HG03135 (cell line): Measurements from ENCODE around the gene SENP1.
"Not testable (repeated sequence)": the region's sequence is repeated elsewhere in the genome, so short reads cannot be mapped to it uniquely, and the experiment has no call there.

ENCODE experiments used
- ATAC-seq: cut with Tn5 transposase; IDR thresholded peaks from one replicate; pipeline ENCODE4 v1.9.1; 2021; ENCODE audit warnings: mild to moderate bottlenecking, moderate library complexity; ENCODE audit not compliant: unreplicated experiment

SENP1 gene

DNA sequence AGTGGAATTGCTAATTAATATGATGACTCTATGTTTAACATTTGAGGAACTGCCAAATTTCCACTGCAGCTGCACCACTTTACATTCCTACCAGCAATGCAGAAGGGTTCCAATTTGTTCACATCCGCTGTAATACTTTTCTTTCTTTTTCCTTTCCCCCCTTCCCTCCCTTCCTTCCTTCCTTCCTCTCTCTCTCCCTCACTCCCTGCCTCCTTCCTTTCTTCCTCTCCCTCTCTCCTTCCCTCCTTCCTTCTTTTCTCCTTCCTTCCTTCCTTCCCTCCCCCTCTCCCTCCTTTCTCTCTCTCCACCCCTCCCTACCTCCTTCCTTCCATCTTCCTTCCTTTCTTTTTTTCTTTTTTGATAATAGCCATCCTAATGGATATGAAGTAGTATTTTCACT is 10.1 kb upstream of the SENP1 start:
- no peak for ATAC-seq

DNA sequence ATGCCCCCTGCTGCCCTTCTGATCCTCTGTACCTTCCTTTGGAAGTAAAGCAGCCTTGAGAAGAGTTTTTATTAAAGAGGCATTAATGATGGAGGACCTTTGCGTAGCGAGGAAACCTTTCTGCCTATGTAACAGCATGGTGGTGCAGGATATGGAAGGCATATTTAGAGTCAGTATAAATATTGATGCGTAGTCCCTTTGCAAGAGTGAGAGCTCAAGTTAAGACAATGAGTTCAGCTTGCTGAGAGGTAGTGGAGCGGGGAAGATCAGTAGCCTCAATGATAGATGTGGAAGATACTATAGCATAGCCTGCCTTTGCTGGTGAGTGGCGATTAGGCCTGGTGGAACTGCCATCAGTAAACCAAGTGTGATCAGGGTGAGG is 5.4 kb upstream of the SENP1 start:
- ATAC-seq, result not testable (repeated sequence)

DNA sequence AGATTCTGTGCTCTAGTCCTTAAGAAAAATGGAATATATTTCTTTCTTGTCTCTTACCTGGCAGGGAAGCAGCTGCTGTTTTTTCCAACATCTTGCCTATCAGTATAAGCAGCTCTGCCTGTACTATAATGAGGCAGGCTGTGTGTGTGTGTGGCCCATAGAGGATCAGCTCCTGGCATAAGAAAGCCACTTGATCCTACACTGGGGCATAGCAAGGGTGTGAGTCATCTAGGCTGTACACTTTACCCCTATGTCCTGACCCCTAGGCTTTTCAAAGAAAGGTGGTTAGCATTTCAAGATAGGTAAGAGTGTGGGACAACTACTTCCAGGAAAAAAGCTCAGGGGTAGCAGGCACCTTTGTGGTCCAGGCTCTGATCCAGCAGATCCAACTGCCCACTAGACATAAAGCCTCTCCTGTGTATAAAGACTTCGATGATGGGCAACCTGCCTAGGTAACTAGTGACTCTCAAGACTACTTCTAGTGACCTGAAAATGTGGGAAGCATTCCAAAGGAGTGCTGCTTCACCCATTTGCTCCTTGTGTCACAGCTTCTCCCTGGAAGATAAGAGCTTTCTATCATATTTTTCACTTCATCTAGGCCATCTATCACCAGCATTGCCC is 4.9 kb upstream of the SENP1 start:
- no peak for ATAC-seq

DNA sequence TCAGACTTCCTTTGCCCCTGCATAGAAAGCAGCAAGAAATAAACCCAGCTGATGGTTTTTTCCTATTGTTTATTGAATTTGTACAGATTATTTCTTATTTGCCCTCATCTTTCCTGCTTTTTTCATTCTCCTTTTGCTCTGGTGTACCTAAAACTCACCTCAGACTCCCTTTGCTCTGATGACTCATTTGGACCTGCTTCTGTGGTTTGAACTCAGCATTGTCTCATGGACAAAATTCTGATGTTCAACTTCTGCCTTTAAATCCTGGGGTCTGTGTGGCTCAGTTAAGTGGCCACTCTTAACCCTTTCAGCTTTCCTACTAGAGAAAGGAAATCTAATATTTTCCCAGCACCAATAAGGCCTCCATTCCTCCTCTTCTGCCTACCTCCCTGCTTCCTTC is 3.5 kb upstream of the SENP1 start:
- ATAC-seq, result no peak

DNA sequence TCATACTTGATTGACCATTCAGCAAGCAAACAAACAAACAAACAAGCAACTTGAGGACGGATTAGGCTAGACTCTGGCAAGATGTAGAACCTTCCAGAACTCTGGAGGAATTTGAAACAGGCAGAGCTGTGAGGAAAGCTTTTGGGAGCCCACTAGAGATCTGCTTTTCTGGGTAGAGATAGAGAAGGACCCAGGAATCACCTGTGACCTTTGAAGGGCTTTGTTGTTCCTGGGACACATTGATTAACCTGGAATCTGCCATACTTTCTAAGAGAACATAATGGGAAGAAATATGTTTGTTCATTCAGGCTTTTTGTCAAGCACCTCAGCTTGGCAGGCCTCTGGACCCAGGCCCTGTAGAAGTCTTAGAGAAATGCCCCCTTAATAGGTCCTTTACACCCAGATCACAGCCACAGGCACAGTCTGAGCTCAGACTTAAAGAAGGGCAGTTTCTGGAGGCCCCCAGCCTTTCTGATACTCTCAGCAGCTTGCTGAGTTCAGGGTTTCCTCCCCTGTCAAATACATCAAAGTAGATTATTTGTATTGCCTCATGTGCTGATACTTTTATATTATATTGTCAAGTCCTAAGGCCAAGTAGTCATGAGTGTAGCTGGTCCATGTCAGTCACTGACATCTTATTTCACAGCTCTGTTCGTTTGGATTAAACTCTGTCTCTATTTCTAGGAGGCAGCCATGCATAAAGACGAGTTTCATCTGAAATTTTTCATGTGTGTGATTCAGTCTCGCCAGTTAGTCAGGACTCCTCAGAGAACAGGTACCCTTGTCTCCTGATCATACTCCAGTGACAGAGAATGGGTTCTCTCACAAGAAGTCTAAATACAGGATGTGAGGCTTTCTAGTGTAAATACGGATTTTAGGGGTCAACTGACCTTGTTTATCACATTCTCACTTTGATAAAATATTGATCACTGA is 1.1 kb upstream of the SENP1 start:
- no peak for ATAC-seq

DNA sequence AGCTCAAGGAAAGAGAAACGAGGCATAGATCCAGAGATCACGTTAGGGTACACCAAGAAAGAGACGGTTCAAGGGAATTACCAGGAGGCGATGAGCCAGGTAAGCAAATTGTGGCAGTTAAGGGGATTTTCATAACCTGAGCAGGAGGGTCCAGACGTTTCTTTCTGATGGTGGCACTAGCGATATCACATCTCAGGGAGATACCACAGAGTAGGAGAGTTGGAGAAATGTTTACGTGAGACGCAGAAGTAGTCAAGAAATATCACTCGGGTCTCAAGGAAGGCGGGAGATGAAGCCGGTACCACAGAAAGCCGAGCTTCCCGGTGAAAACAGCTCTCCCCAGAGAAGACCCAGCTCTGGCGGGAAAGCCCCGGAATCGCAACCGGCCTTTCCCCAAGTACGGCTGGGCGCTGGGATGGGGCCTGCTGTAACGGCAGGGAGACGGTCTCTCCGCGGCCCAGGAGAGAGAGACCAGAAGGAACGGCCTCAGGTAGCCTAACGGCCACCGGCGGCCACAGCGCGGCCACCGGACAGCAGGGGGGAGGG is 485 bp downstream of the SENP1 start:
- ATAC-seq, result peak; percentile 32

DNA sequence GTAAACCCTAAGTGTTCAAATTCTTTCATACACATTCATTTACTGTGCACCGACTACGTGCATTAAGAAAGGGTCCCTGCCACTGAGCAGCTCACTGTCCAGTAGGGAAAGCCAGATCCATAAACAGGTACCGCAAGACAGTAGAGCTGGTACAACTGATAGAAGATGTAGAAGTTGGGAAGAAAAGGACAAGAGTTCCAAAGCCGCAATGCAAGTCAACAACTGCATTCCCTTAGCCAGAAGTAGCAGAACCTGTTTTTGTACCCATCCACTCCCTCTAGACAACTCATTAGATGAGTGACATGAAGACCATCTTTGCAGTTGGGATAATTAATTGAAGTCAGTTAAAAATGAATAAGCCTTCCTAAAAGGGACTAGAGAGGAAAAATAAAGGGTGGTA is 1.3 kb downstream of the SENP1 start:
- no peak for ATAC-seq

DNA sequence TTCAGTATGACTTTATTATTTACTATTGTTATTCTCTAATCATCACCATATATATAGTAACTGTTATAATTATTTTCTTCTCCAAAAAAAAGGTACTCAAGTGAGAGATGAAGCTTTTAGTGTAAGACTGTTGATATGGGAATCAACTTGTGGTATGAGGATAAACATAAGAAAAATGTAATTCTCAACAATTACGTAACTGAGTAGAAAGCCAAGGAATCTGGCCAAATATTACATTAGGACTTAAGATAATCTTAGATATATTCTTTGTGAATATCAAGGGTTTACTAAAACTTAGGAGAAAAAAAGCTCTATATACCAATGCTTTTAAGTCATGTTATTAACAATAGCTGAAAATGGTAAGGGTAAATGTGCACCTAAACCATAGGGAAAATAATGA is 13.3 kb downstream of the SENP1 start:
- no peak for ATAC-seq

DNA sequence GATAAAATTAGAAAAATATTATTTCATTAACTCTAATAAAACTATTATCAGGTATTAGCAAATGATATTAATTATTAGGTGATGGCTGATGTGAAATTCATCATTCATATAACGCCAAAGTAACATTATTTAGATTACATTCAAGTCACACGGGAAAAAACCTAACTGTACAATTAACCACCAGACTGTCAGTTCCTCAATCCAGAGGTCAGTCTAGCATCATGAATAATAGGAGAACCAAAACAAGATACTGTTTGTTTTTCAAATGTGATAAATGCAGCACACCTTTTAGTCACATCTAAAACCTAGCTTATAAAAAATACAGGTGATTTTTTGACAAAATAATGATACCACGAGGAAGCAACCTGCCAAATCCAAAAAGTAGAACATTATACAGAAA is 19.6 kb downstream of the SENP1 start:
- ATAC-seq, result no peak

DNA sequence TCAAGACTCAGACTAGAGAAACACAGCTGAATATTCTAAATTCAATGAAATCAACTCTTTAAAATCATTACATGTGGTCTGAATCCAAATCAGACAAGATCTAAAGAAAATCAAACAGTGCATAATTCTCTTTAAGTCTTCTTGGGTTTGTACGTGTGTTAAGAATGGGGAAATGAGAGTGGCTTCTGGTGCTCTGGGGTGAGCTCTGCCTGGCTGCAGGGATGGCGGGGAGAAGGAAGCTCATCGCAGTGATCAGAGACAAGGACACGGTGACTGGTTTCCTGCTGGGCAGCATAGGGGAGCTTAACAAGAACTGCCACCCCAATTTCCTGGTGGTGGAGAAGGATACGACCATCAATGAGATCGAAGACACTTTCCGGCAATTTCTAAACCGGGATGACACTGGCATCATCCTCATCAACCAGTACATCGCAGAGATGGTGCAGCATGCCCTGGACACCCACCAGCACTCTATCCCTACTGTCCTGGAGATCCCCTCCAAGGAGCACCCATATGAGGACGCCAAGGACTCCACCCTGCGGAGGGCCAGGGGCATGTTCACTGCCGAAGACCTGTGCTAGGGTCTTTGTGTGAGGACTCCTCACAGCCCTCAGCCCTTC is 20.9 kb downstream of the SENP1 start:
- no peak for ATAC-seq

DNA sequence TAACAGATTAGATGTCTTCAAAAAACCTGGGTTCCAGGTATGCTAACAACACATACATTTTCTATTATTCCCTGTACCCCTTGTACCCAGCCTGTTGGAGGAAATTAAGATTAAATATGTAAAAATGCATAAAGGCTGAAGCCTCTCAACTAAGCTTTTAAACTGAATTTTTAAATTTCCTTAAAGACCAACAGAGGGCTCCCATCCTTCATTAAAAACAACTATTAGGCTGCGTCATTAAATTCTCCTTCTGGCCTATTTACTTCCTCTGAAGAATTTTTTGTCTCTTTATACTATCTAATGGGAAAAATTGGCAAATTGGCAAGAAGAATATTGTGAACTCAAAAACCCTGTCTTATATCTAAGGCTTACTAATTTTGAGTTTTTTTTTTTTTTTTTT is 21.8 kb downstream of the SENP1 start:
- no peak for ATAC-seq

DNA sequence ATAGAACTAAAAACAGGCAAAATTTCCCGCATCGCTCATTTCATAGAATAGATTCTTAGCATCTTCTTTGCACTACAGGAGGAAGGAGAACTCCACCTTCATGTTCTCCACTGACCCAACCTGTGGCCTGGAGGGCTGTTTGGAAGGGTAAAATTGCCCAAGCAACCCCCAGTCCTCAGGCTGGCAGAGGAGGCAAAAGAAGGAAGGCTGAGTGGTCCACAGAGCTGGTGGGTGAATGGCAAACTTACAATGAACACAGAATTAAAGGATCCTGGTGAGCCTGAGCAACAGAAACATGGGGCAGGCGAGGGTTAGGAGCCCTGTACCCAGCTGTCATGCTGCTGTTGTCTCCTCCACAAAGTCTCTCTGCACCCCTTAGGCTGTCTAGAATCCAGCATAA is 25.1 kb downstream of the SENP1 start:
- ATAC-seq, result no peak

DNA sequence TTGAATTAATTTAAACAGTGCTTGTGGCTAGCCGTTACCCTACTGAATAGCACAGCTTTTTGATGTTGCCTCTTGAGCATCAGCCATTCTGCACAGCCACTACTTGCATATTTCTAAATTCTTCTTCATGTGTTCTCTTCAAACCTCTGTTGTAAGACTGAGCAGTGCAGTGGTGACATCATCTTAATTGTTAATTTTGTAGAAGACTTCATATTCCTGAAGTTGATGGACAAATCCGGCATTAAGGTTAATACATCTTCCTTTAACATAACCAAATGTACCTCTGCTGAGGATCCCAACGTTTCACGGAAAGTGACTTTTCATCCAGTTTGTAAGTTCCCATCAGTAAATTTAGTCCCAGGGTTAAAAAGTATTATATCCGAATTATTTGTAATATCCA is 25.6 kb downstream of the SENP1 start:
- no peak for ATAC-seq

DNA sequence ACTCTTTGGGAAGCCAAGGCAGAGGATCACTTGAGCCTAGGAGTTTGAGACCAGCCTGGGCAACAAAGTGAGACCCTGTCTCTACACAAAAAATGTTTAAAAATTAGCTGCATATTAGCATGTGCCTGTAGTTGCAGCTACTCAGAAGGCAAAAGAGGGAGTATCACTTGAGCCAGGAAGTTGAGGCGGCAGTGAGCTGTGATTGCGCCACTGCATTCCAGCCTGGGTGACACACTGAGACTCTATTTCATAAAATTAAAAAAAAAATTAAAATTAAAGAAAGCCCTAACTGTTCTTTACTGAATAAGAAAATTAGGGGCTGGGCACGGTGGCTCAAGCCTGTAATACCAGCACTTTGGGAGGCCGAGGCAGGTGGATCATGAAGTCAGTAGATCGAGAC is 27.0 kb downstream of the SENP1 start:
- no peak for ATAC-seq

DNA sequence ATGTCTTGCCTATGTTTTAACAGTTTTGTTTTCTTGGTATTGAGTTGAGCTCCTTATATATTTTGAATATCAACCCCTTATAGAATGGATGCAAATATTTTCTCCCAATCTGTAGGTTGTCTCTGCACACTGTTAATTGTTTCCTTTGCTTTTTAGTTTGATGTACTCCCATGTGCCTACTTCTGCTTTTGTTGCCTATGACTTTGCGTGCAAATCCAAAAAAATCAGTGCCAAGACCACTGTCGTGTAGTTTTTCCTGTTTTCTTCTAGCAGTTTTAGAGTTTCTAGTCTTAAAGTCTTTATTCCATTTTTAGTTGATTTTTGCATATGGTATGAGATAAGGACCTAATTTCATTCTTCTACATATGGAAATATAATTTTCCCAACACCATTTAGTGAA is 28.8 kb downstream of the SENP1 start:
- ATAC-seq, result no peak

DNA sequence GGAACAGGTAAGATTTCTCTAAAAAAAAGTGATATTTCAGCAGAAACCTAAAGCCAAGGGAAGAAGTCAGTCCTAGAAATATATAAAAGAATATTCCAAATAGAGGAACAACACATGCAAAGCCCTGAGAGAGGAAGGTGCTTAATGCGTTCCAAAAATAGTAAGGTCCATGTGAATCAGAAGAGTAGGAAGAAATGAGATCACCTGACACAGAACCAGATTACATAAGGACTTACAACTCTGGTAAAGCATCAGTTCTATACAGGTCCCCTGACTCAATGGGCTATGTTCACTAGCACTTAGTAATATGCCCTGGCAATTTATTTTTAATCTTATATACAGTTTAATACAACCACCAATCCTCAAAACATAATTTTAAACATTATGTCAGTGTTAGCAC is 30.0 kb downstream of the SENP1 start:
- no peak for ATAC-seq

DNA sequence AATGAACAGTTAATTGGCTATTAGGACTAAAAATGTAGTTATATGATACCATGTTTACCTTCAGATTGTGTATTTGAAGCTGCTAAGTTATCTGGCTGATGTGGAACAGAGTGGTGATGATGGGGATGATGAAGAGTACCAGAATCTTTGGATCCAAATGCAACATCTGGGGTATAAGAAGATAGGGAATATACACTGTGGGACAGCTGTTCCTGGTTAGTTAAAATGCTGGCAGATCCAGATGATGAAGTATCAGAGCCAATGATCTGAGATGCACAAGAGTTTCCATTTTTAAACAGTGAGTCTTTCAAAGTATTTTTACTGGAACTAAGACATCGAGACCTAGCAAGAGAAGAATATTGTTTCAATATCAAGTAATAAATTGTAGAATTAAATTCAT is 31.6 kb downstream of the SENP1 start:
- no peak for ATAC-seq

DNA sequence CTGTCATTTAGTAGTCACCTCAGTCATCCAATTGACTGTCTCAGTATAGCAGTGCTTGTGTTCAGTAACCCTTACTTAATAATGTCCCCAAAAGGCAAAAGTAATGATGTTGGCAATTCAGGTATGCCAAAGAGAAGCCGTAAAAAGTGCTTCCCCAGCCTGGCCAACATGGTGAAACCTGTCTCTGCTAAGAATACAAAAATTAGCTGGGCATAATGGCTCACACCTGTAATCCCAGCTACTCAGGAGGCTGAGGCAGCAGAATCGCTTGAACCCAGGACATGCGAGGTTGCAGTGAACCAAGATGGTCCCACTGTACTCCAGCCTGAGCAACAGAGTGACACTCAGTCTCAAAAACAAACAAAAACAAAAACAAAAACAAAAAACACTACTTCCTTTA is 33.6 kb downstream of the SENP1 start:
- no peak for ATAC-seq

DNA sequence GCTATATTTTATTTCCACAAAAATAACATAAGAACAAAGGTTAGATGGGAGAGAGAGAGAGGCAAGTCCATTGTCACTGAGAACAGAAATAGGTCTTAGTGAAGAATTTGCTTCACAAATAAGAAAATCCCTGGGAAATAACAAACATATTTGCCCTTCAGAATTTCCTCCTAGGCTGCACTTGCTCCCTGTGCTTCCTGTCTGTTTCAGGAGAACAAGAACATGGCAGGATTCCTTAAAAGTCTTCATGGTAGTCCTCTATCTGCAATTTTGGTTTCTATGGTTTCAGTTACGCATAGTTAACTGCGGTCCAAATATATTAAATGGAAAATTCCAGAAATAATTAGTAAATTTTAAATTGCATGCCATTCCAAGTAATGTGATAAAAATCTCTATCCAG is 34.1 kb downstream of the SENP1 start:
- no peak for ATAC-seq

DNA sequence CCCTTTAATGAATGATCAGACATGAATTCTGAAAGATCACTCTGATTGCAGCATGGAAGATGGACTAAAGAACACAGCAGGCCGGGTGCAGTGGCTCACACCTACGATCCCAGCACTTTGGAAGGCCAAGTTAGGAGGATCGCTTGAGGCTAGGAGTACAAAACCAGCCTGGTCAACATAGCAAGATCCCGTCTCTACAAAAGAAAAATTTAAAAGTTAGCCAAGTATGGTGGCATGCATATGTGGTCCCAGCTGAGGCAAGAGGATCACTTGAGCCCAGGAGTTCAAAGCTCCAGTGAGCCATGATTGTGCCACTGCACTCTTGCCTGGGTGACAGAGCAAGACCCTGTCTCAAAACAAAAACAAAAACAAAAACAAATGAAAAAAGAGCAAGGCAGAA is 35.1 kb downstream of the SENP1 start:
- ATAC-seq, result no peak

DNA sequence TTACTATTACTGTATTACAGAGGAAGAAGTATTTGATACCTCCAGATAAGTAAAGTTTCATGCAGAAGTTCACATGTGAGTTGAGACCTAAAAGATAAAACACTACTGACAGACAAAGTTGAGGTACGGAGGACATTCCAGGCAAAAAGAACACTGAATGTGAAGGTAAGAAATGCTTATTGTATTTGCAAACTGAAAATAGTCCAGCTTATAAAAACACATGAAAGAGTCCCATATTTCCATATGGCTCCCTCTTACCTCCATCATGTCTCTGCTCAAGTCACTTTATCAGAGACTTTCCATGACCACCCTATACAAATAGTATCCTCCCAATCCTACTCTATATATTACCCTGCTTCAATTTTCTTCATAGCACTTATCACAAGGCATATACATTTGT is 35.8 kb downstream of the SENP1 start:
- ATAC-seq, result no peak

DNA sequence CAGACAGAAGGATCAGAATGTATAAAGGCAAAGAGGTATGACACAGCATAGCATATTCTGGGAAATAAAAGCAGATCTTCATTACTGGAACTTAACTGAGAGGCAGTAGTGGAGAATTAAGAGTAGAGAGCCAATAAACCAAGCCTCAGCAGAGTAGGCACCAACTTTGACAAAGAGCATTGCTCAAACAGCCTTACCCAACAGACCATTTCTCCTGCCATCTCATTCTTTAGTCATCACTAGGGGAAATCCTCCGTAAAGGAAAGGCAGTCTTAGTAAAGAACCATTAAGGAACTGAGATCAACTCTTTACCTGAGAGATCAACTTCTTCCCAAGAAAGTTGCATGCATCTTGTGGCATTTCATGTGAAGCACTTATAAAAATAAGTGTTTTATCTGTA is 36.6 kb downstream of the SENP1 start:
- ATAC-seq, result no peak
